Middle frontal gyrus (tissue), 1 donor: ENCODE data around the gene AFDN.

Experiments
- DNase-seq: peaks from one replicate; pipeline ENCODE4 v3.0.0-alpha.2; 2015; ENCODE audit warnings: low spot score; ENCODE audit errors: extremely low spot score

Gene AFDN

DNA sequence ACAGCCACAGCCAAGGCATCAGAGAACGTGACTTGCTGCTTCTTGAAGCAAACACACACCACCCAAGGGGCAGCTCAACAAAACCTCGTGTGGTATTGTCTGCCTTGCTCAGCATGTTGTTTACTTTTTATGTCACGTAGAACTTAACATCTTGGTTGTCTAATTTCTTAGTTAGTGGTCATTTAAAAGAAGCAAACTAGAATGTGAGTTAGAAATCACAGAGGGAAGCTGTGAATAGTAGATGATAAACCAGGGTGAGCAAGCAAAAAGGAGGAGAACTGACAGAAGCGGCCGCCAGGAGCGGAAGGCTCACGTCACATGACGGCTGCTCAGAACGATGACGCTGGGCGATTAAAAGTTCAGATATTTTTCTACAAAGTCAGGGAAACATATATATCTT lies 119.3 kb downstream of the AFDN start:
- DNase-seq = no peak

DNA sequence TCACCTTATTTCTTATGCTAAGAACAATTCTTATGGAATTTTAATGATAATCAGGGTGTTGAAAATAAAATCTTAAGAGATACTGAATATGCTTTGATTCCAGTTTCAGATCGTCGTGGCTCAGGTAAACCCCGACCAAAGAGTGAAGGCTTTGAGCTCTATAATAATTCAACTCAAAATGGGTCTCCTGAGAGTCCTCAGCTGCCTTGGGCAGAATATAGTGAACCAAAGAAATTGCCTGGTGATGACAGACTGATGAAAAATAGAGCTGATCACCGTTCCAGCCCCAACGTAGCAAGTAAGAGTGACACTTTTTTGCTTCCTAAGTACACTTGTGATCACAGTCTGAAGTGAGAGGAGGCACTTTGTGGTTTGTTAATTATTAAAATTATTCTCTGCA lies 119.9 kb downstream of the AFDN start:
- no peak for DNase-seq

DNA sequence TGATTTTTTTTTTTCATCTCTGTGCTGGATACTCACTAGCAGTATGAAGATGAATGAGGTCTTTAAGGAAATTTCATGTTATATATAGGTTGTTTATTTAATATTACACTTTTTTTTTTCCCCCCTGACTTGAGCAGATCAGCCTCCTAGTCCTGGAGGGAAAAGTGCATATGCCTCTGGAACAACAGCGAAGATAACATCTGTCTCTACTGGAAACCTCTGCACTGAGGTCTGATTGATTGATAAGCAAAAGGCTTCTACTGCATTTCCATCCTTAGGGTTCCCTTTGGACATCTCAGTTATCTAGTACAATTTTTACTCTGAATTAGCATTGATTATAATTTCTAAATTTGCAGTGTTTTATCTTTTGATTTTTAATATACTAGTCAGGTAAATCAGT lies 121.0 kb downstream of the AFDN start:
- DNase-seq = no peak

- no peak for DNase-seq
These were observed 122.0 kb downstream of the AFDN start for GRCh38 chr6:167948716-167949115.

GRCh38 chr6:167949121-167949684 lies 122.5 kb downstream of the AFDN start:
- no peak for DNase-seq

DNA sequence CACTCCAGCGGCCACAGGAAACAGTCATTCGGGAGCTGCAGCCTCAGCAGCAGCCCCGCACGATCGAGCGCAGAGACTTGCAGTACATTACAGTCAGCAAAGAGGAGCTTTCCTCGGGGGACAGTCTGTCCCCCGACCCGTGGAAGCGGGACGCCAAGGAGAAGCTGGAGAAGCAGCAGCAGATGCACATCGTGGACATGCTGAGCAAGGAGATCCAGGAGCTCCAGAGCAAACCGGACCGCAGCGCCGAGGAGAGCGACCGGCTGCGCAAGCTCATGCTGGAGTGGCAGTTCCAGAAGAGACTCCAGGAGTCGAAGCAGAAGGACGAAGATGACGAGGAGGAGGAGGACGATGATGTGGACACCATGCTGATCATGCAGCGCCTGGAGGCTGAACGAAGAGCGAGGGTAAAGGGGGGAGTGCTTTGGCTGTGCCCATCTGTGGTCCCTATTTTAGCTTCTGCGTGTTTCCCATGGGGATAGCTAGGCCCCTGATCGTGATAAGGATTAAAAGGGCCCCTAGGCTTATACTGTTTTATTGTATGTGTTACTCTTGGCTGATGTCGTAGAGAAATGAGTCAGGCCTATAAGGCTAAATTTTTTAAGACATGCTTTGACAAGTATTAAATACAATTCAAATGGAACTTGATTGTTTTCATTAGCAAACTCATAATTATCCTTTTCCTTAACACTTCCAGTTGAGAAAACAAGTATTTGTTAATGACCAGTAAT lies 125.2 kb downstream of the AFDN start:
- DNase-seq = no peak

DNA sequence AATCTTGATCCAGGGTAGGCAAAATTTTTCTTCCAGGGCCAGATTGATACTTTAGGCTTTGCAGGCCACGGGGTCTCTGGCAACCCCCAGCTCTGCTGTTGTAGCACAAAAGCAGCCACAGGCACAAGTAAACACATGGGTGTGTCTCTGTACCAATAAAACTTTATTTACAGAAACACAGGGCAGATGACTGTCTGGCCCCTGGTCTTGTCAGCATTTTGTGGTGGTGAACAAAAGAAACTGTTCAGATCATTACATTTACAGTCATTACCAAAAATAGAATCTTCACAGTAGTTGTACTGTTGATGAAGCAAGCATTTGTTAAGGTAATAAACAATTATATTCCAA lies 125.8 kb downstream of the AFDN start:
- DNase-seq = no peak

- DNase-seq = no peak
These were observed 126.8 kb downstream of the AFDN start for GRCh38 chr6:167953551-167953950.

- no peak for DNase-seq
These were observed 127.4 kb downstream of the AFDN start for GRCh38 chr6:167954151-167954550.

DNA sequence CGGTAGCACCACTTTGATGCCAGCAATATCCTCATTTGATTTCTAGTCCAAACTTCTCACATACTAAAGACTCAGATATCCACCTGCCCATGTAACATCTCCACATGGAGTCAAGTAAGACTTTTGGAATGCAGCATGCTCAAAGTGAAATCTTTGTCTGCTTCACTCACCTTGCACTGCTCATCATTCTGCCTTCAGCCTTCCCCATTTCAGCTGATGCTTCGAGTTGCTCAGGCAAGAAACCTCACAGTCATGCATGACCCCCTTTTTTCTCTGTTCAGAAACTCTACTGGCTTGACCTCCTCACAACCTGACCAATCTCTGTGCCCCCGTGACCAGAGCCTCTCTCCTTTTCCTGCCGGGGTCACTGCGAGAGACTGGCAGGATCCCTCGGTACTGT lies 129.8 kb downstream of the AFDN start:
- no peak for DNase-seq

DNA sequence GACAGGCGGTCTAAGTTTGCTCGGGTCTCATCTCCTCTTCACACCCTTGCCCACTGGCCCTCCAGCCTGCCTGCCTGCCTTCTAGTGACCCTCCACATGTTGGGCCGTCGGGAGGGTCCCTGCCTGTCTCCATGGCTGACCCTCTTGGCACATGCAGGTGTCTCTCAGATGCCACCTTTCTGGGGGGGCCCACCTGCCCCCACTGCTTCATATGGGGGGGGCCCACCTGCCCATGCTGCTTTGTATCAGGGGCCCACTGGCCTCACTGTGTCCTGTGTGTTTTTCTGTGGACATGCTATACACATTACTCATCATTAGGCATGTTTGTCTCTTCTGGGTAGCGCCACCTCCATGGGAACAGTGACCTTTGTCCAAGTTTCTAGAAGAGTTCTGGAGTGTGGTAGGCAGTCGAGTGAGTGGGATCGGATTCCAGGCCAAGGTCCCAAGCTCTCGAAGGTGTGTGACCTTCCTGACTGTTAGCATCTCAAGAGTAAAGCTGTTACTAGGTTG lies 130.3 kb downstream of the AFDN start:
- no peak for DNase-seq

- no peak for DNase-seq
These were observed 130.9 kb downstream of the AFDN start for GRCh38 chr6:167957626-167958025.

GRCh38 chr6:167960579-167960978 lies 133.9 kb downstream of the AFDN start:
- DNase-seq = no peak

DNA sequence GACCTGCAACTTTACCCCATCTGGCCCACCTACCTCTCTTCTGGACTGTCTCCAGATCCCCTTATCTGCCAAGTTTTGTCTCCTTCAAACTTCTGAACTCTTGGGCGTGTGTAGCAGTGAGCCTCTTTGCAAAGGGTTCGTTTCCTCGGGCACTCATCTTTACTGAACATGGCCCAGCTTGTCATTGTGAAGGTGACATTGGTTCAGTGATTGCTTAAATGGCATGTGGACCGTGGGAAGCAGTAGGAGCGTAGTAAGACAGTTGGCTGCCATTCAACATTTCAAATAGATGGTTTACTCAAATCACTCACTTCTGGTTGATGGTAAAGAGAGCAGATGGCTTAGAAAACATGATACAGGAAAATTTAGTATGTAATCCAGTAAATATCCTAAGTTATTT lies 136.0 kb downstream of the AFDN start:
- no peak for DNase-seq

DNA sequence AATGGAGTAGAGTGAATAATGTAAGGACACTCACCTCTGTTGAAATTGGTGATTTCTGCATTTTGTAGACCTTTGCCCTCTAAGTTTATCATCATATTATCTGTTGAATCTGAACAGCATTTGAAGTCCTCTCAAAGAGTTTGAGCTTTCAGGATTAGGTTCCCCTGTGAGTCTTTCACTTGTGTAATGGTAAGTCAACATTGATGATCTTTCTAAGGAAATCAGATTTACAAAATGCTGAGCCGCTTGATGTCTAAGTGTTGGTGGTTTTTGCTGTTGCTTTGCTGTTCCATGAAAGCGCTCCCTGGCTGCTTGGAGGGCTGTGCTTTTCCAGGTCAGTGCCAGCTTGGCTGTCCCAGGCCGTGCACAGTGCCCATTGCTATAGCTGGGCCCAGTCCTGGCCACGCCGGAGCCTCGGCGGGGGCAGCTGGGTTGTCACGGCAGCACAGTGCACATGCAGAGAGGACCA lies 136.9 kb downstream of the AFDN start:
- DNase-seq = no peak

DNA sequence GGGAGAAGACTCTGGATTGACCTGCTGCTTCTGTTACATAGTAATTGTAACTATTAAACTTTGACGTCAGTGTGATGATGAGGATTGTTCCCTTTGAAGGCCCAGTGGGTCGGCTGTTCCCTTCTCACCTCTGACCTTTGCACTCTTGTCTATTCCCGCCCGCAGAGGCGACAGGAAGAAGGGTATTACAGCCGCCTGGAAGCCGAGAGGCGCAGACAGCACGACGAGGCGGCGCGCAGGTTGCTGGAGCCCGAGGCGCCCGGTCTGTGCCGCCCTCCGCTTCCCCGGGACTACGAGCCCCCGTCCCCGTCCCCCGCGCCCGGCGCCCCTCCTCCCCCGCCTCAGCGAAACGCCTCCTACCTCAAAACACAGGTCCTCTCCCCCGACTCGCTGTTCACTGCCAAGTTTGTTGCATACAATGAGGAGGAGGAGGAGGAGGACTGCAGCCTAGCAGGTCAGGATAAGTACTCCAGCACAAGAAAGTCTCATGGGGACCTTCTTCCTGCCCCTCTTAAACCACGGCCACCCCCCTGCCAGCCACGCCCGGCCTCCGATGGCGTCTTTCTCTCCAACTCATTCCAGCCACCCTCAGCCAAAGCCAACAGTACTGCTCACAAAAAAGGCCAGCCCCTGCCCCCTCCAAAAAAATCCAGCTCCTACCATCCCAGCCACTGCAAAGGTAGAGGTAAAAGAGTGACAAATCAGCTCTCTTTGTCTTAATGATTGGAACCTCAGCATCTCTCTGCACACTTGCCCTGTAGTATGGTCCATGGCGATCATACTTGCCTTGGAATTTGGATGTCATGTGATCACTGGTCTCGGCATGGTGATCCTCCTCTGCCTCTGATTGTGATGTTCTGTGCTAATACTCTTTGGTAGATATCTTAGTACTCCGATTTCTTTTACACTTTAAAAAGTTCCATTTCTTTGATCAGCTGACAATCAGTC lies 139.2 kb downstream of the AFDN start:
- no peak for DNase-seq

GRCh38 chr6:167966540-167966905 lies 139.8 kb downstream of the AFDN start:
- DNase-seq = no peak

DNA sequence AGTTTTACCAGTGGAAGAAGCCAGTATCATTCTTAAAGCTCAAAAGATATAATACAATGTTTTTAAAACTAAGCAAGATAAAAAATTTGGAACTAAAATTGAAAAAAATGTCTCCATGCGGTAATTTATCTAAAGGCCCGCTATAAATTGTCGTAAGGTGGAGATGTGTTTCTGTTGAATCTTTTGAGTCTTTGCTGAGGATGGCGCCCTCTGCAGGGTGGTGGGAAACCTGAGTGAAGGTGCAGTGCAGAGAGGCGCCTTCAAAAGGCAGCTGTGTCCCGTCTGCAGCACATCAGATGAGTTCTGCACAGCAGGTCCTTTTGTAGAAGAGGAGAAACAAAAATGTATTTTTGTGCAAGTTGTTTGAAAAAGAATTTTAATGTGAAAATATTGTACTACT lies 141.4 kb downstream of the AFDN start:
- DNase-seq = no peak

- DNase-seq = no peak
These were observed 143.5 kb downstream of the AFDN start for GRCh38 chr6:167970230-167970629.

GRCh38 chr6:167972193-167972592 lies 145.5 kb downstream of the AFDN start:
- DNase-seq = no peak

DNA sequence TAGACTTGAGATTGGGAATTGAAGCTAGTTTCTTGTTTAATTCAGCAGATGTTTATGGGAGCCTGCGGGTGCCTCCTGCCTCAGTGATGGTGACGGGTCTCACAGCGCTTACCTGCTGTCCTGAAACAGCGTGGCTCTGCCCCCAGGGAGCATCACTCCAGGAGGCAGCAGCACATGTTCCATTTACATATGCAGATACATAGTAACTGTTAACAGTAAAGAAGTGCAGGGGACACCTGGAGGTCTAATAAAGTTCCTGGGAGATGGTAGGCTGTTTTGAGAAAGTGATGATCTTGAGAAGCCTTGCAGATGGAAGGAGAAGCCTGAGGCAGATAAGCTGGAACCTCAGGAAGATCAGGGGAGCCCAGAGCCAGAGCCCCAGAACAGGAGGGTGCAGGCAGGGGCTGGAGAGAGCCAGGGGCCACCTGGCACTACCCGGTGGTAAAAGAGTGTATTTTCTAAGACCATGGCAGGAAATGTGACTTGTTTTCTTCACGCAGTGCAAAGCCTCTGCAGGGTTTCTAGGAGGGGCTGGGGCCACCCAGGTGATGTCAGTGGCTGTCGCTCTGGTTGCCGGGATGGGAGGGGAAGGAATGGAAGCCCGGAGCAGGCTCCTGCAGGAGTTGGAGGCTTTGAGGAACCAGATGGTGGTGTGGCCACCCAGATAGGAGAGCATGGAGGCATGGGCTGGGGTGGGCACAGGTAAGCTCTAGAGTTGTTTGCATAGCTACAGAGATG lies 146.6 kb downstream of the AFDN start:
- DNase-seq = no peak
